GM19351 (cell line): Measurements from ENCODE around the gene CCDC73.
"Not testable (repeated sequence)": the region's sequence is repeated elsewhere in the genome, so short reads cannot be mapped to it uniquely, and the experiment has no call there.

Experiments
- ATAC-seq: cut with Tn5 transposase; IDR thresholded peaks from one replicate; pipeline ENCODE4 v1.9.1; 2021; ENCODE audit warnings: mild to moderate bottlenecking, moderate library complexity; ENCODE audit not compliant: unreplicated experiment

CCDC73 gene

DNA sequence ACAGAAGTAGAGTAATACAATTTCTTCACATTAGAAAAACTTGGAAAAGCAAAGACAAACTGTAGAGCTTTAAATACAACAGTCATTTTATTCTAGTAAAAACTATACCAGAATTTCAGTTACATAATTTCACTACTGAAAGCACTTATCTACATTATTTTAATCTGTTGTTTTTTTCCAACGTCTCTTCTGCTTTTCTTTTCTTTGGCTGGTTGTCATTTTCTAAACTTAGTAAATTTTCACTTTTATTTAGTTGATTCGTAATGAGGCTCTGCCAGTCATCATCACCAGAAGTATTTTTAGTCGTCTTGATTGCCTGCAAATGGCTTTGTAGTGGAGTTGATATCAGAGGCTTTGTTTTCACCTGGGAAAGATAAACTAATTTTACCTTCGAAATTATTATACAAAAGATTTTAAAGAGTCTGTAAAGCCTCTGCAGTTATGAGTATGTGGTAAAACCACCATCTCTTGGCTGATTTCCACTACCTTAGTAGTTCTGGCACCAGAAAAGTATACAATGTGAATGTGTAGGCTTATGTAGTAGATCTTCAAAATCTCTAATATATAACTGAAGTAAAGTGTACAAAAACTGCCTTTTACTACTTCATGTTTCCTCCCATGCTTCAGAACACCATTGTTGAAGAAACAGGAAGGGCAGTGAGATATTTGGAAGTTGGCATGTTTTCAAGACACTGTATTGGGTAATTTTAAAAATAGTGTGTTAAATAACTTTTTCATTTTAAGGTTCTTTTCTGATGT lies 191.6 kb downstream of the CCDC73 start:
- ATAC-seq, result no peak

DNA sequence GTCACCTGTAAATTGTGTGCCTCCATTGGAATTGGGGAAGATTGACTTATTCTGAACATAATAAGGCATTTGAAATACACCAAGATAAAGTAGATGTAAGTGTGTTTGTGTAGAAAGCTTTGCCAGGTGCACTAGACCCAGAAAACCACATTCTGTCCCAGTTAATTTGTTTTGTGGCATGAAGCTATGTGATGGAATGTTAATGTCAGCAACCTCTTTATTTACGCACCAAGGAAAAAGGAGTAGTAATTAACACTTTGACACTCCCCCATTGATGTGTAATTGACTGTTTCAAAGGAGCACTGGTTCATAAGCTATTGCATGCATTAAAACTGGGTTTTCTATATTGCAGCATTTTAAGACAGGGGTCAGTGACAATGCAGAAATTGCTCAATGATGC lies 196.5 kb downstream of the CCDC73 start:
- no peak for ATAC-seq

DNA sequence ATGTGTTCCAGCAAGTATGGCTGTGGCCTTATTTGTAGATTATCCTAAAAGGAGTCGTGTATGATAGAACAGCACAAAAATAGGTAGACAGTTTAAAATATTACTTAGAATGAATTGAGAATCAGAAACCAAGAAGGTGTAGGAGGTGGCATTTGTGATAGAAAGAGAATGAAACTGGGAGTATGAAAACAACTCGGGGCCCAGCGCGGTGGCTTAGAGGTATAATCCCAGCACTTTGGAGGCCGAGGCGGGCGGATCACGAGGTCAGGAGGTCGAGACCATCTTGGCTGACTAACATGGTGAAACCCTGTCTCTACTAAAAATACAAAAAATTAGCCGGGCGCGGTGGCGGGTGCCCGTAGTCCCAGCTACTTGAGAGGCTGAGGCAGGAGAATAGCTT lies 198.3 kb downstream of the CCDC73 start:
- not testable (repeated sequence) for ATAC-seq

- no peak for ATAC-seq
Observed at GRCh38 chr11:32594272-32594671, 200.2 kb downstream of the CCDC73 start.

- no peak for ATAC-seq
Observed at GRCh38 chr11:32586576-32587190, 207.8 kb downstream of the CCDC73 start.

DNA sequence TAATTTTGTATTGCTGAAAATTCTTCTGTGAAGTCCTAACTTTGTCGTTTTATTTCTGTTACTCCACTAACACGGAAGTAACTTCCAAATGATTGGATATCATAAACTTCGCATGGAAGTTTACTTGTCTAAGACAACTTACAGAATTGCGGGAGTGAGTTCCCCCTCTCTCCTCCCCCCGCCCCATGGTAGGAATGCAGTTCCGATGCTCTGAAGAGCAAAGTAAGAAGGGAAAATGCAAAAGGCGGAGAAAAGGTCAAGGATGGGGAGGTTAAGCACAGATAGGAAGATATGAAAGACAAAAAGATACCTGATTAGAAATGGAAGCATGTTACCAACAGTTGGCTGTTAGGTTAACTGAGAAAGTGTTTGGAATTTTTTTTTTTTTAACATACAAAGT lies 209.5 kb downstream of the CCDC73 start:
- no peak for ATAC-seq

DNA sequence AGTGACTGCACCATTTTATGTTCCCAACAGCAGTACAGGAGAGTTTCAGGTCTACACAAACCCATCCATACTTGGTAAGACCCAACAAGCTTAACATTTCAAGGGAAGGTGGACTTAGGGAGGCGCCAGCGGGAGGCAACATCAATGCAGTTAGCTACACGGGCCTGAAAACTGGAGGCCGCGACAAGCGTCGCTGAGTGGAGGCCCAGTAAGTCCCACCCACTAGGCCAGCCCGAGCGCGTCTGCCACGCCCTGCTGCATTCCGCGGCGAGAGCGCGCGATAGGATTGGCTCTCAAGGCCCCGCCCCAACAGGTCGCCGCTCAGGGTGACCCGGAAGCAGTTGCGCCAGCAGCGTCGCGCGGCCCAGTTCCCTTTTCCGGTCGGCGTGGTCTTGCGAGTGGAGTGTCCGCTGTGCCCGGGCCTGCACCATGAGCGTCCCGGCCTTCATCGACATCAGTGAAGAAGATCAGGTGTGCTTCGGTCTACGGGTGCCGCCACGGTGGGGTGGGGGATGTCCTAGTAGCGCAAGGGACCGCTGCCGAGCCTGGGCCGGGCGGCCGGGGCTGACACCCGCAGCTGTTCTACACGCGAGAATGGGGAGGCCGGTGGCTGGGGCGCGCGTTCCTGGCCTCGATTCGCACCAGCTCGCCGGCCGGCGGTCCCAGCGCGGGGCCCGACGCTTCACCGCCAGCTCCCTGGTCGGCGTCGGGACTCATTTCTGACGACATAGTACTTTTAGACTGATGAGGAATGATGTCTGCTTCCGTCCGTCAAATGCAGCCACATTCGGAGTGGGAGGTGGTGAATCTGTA lies 210.8 kb downstream of the CCDC73 start, which contains the start of gene EIF3M:
EIF3M (plus strand) TSS at position 373 of the 813 bp plus-strand sequence; CDS start at position 430, 57 bp downstream.
- peak; percentile 97 for ATAC-seq

DNA sequence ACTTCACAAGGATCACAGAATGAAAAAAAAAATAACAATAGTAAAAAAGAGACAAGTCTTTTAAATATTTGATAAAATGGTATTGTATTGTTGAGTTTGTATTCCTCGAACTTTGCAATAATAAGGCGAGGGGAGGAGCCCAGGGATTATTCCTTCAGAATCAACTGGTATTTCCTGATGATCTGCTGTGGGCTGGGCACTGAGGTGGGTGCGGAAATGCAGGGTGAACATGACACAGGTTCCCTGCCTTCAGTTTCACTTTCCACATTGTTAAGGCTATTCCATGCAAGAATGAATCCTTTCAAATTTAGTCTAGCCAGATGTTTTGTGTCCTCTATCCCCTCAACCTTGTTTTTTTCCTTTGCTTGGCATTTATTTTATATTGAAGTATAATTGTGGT lies 212.9 kb downstream of the CCDC73 start:
- ATAC-seq, result no peak

- no peak for ATAC-seq
Observed at GRCh38 chr11:32580967-32581366, 213.5 kb downstream of the CCDC73 start.

GRCh38 chr11:32576456-32576855 lies 218.0 kb downstream of the CCDC73 start:
- ATAC-seq, result no peak

DNA sequence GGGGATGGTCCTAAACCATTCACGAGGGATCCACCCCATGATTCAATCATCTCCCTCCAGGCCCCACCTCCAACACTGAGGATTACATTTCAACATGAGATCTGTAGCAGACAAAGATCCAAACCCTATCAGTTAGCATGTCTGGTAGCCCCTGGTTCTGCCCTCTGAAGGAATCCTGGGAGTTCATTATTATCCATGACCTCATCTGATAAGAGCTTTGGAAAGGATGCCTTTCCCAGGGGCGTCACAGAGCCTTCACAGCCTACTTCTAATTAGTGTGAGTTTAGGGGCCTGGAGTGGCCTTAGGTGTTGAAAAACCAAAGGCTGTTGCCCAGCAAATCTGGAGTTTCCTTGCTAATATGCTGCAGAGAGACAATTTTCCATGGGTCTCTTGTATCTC lies 219.4 kb downstream of the CCDC73 start:
- ATAC-seq, result no peak

GRCh38 chr11:32574421-32574820 lies 220.0 kb downstream of the CCDC73 start:
- ATAC-seq, result no peak

DNA sequence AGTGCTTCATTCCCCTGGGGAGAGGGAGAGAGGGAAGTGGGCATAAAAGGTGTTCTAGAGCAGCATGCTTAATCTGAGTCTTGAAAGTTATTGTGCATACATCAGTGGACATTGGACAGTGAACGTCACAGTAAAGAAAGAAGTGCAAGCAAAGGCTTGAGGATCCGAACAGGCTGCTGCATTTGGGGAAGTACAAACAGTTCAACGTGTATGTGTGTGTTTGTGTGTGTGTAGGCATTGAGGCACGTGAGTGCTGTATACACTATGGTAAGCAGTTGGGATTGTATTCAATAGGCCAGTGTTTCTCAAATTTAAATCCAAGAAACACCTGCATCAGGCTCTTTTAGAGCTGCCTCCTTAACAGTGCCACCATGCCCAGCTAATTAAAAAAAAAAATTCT lies 221.2 kb downstream of the CCDC73 start:
- no peak for ATAC-seq

DNA sequence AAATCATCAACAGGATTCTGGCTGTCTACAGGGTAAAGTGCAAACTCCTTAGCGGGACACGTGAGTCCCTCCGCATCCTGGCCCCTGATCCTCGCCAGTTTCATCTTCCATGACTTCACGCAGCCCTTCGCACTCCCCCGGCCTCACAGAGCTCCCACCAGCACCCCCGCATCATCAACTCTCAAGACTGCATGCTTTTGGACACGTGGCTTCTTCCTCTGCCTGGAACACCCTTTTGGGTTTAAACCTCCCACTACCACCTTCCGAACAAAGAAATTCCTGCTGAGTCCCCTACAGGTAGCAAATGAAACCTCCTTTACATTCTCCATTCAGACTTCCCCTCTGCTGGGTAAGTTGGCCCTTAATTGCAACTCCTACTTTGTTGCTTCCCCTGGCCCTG lies 223.4 kb downstream of the CCDC73 start:
- ATAC-seq, result no peak

- no peak for ATAC-seq
Observed at GRCh38 chr11:32569313-32569881, 225.1 kb downstream of the CCDC73 start.

DNA sequence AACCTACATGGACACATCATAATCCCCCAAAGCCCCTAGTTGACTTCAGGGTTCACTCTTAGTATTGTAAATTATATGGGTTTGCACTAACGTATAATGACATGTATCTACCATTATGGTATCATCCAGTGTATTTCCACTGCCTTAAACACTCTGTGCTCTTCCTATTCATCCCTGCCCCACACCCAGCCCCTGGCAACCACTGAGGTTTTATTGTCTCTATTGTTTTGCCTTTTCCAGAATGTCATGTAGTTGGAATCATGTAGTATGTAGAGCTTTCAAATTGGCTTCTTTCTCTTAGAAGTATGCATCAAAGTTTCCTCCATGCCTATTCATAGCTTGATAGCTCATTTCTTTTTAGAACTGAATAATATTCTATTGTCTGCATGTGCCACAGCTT lies 227.3 kb downstream of the CCDC73 start:
- ATAC-seq, result no peak

GRCh38 chr11:32566517-32566916 lies 227.9 kb downstream of the CCDC73 start:
- ATAC-seq, result no peak

DNA sequence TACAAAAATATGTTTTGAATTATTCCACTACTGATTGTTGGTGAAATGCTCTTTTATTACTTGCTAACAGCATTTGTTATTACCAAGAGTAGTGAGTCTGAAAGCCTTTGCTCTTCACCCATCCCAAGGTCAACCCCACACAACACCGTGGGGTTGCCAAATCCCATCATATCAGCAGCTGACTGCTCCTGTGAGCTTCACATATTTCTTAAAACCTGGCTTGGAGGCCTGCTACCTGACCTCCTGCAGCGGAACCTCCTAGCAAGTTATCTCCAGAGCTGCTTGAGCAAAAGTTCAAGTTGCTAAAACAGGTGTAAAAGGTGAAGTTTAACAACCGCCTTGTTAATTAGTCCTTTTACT lies 230.9 kb downstream of the CCDC73 start:
- ATAC-seq, result no peak

DNA sequence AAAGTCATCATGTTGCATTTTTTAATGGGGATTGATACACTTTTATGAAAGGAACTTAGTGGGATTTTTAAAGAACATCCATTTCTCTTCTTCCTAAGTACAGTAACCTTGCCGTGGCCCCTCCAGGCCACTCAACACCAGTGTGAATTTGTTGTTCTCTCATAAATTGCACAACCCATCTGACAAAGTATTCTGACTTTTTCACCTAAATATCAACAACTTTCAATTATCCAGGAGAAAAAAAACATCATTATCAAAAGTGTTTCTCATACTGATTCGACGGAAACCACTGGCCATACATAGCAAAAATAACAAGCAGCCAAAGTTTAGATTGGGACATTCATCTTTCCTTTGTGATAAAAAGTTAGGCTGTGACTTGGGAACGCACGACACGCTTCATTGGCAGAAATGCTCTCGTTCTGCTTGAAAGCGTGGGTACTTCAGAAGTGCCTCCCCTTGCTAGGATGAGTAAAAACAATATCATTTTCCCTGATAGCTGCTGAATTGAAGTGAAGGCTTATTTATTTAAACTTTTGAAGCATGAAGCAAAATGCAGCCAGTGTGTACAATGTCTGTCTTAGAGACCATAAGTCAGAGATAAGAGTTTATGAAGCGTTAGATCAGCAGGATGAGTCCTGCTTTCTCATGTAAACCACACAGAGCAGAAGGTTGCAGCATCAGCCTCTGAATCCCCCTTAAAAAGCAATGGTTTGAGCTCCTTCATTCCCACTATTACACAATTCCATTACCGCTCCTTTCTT lies 231.4 kb downstream of the CCDC73 start:
- ATAC-seq, result no peak

GRCh38 chr11:32561835-32562234 lies 232.6 kb downstream of the CCDC73 start:
- ATAC-seq, result no peak

GRCh38 chr11:32555895-32556294 lies 238.6 kb downstream of the CCDC73 start:
- no peak for ATAC-seq
